ENCODE measurements around the gene SMCO2. TPM values are rescaled to one million over a fixed set of nuclear protein-coding genes. Genes with fewer than 3 reads are reported as not detected.

Gene SMCO2
- total and polyA plus RNA-seq, 2 of the 13 experiments (the other 11 are each of a cell fraction or from before 2014, with no cell fraction given) = 0.15 TPM; not detected in 1

- H3K9ac ChIP-seq (ENCODE audit: insufficient read depth, low read depth, low read length) = no peak overlapping the region
- H2AFZ ChIP-seq (ENCODE audit: low read length) = no peak overlapping the region
- ATAC-seq (no peak), DNase-seq (ENCODE audit: low spot score) (no peak), FAIRE-seq (no peak)
- ChIA-PET CTCF (ENCODE audit: low intra/inter-chr PET ratio, low total read pairs) (no interaction called here), POLR2A (no interaction called here)
- intact Hi-C loops (cut with micrococcal nuclease; ENCODE audit: unreplicated experiment) (loop anchor here (10.0 kb wide), 1 partner anchor 183 kb away; no protein-coding TSS in a partner anchor), in situ Hi-C loops (cut with HindIII; ENCODE audit: extremely low pct_ligation_motif_present, low pct_unique_long_range_greater_than_20kb) (no loop called here)
- no peak overlapping the region for H3K4me3 ChIP-seq (replicated peaks in 1 of 3; ENCODE audit: insufficient read depth in 1 of 3, low read depth in 2 of 3, low read length in 3 of 3)
- peaks cover 24% of the 10 kb centered on the region for H3K79me2 ChIP-seq (ENCODE audit: insufficient read depth, low read length)
- no TSS peak for BruUV-seq (replicated peaks)
- H3K36me3 ChIP-seq (replicated peaks in 1 of 2; ENCODE audit: control insufficient read depth in 1 of 2, insufficient read depth in 2 of 2, low read length in 2 of 2) = no peaks in the 10 kb centered on the region
- H3K27me3 ChIP-seq (ENCODE audit: control insufficient read depth in 1 of 2, insufficient read depth in 2 of 2, low read length in 2 of 2) = no peaks in the 10 kb centered on the region; a peak in 1 of 5 replicates
- H3K9me3 ChIP-seq (ENCODE audit: low read length) = no peaks in the 10 kb centered on the region
- H4K20me1 ChIP-seq (ENCODE audit: insufficient read depth, low read length) = no peaks in the 10 kb centered on the region
- peaks cover 33% of the 10 kb centered on the region for H3K4me1 ChIP-seq (ENCODE audit: insufficient read depth, low read length)
- H3K4me2 ChIP-seq (ENCODE audit: low read depth, low read length) = no peak overlapping the region
- H3K27ac ChIP-seq (ENCODE audit: extremely low read length, insufficient read depth, low read length) = no peak overlapping the region
- 97% methylated on average over 4 of the region's 4 CpGs for WGBS (ENCODE audit: low lambda C conversion rate)
- TF ChIP-seq KIAA2018 (CRISPR knock-in tag; IDR thresholded peaks at IDR 0.05; ENCODE audit: borderline replicate concordance) = no peak
- no peak for TF ChIP-seq HOMEZ (CRISPR knock-in tag; IDR thresholded peaks at IDR 0.05; ENCODE audit: low read depth)
- TF ChIP-seq TEF (CRISPR knock-in tag; IDR thresholded peaks at IDR 0.05) = no peak
- TF ChIP-seq ZNF17 (CRISPR knock-in tag; IDR thresholded peaks at IDR 0.05) = no peak
- TF ChIP-seq SNAPC5 (CRISPR knock-in tag; IDR thresholded peaks at IDR 0.05; ENCODE audit: borderline replicate concordance) = no peak
- TF ChIP-seq PCBP2 (optimal IDR thresholded peaks at IDR 0.05; ENCODE audit: low read depth, low read length, poor library complexity, severe bottlenecking) = no peak
- no peak for TF ChIP-seq ZNF207 (IDR thresholded peaks at IDR 0.05; ENCODE audit: borderline replicate concordance)
- TF ChIP-seq ZNF800 (CRISPR knock-in tag; IDR thresholded peaks at IDR 0.05) = no peak
- no peak for TF ChIP-seq ZNF792 (CRISPR knock-in tag; IDR thresholded peaks at IDR 0.05)
- TF ChIP-seq DRAP1 (CRISPR knock-in tag; IDR thresholded peaks at IDR 0.05) = no peak
These were observed 75.4 kb downstream of the SMCO2 start for GRCh38 chr12:27521981-27522380.

Data from HepG2 (cell line).